ENCODE data around the gene KLHL6. TPM values are rescaled to one million over a fixed set of nuclear protein-coding genes. Genes with fewer than 3 reads are reported as not detected.
"Not testable (repeated sequence)": the region's sequence is repeated elsewhere in the genome, so short reads cannot be mapped to it uniquely, and the experiment has no call there.

KLHL6 gene
- total RNA-seq, 2 donors from 2014 or later, result 0.33 to 0.40 TPM

DNA sequence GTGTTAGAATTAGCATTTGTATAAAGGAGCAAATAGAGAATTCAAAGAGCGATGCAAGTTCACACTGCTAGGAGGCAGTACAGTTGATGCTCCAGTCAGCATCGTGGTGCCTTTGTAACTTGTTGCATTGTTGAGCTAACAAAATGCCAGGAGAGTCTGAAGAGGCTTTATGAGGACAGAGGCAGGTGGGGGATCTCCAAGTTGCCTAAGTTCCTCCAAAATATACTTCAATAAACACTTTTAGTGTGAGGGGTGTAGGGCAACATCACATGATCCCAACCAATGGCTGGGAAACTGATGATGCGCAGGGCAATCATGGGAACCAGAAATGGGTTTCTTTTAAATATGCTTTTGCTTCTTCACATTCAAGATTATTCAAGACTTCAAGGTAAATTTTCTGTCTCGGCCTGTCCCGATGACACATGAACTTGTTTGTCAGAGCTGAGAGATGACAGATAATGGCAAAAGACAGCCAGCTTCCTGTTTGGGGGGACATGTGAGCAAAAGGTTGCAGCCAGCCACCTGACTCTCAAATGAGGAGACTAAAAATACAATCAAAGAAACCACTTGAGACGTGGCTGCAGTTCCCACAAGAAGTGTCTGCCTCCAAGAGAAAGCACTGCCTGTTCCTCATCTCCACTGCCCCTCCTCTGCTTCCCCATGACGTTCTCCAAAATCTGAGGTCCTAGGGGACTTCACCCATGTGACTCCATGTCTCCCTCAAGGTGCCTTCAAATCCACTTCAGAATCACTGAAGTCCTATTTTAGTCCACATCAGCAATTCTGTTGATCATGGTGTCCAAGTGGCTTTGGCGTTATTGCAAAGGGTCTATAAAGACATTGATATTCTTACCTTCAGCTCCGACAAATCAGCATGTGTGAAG, 39.3 kb downstream of the KLHL6 start:
- Mint-ChIP-seq H3K27me3 (ENCODE audit: insufficient read depth) (no peaks in the 10 kb centered on the region), H3K36me3 (ENCODE audit: low read depth) (no peaks in the 10 kb centered on the region), H3K4me3 (no peak overlapping the region), H3K4me1 (peaks cover 26% of the 10 kb centered on the region), H3K9me3 (no peaks in the 10 kb centered on the region), H3K27ac (no peak overlapping the region)
- Histone ChIP-seq H3K9ac (ENCODE audit: extremely low read depth, low read length, poor library complexity, severe bottlenecking) (no peak overlapping the region), H3K27me3 (ENCODE audit: control insufficient read depth, insufficient read depth, low read length, poor library complexity, severe bottlenecking) (no peaks in the 10 kb centered on the region), H3K4me3 (ENCODE audit: low read length) (no peak overlapping the region), H3K36me3 (ENCODE audit: control insufficient read depth, insufficient read depth, low read length) (no peaks in the 10 kb centered on the region), H3K9me3 (ENCODE audit: control insufficient read depth, low read length) (no peaks in the 10 kb centered on the region), H3K4me1 (ENCODE audit: control insufficient read depth, insufficient read depth, low read length) (no peaks in the 10 kb centered on the region), H3K27ac (ENCODE audit: low read depth, low read length) (no peak overlapping the region)
- WGBS, 2 experiments (ENCODE audit: insufficient coverage in 1 of 2, insufficient read length in 1 of 2), result 92% methylated on average over 4 to 9 of the region's 9 CpGs
- no peak for DNase-seq
- TF ChIP-seq, protein P1, sequence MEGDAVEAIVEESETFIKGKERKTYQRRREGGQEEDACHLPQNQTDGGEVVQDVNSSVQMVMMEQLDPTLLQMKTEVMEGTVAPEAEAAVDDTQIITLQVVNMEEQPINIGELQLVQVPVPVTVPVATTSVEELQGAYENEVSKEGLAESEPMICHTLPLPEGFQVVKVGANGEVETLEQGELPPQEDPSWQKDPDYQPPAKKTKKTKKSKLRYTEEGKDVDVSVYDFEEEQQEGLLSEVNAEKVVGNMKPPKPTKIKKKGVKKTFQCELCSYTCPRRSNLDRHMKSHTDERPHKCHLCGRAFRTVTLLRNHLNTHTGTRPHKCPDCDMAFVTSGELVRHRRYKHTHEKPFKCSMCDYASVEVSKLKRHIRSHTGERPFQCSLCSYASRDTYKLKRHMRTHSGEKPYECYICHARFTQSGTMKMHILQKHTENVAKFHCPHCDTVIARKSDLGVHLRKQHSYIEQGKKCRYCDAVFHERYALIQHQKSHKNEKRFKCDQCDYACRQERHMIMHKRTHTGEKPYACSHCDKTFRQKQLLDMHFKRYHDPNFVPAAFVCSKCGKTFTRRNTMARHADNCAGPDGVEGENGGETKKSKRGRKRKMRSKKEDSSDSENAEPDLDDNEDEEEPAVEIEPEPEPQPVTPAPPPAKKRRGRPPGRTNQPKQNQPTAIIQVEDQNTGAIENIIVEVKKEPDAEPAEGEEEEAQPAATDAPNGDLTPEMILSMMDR (conservative IDR thresholded peaks at IDR 0.05), result peak; percentile 53

DNA sequence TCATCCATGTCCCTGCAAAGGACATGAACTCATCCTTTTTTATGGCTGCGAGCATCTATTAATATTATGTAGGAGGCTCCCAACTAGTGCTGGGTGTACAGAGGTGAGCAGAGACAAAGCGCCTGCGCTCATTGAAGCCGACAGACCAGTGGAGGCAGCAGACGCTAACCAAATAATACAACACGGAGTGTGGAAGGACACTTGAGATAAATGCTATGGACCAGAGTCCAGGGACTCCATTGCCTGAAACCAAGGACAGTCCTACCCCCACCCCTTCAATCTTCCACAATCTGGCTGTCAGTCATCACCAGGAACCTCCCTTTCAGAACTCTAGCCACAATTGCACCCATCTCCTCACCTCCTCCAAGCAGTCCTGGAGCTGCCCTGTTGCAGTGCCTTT, 41.5 kb downstream of the KLHL6 start:
- Histone ChIP-seq H3K9me3 (ENCODE audit: control insufficient read depth, low read length) (no peaks in the 10 kb centered on the region), H3K4me1 (ENCODE audit: control insufficient read depth, insufficient read depth, low read length) (no peaks in the 10 kb centered on the region), H3K27me3 (ENCODE audit: control insufficient read depth, insufficient read depth, low read length, poor library complexity, severe bottlenecking) (no peaks in the 10 kb centered on the region), H3K27ac (ENCODE audit: low read depth, low read length) (no peak overlapping the region), H3K9ac (ENCODE audit: extremely low read depth, low read length, poor library complexity, severe bottlenecking) (no peak overlapping the region), H3K36me3 (ENCODE audit: control insufficient read depth, insufficient read depth, low read length) (no peaks in the 10 kb centered on the region), H3K4me3 (ENCODE audit: low read length) (no peak overlapping the region)
- TF ChIP-seq, protein P1 (conservative IDR thresholded peaks at IDR 0.05), result no peak
- H3K27ac Mint-ChIP-seq, result no peak overlapping the region
- H3K9me3 Mint-ChIP-seq, result no peaks in the 10 kb centered on the region
- H3K4me3 Mint-ChIP-seq, result no peak overlapping the region
- no peaks in the 10 kb centered on the region for H3K27me3 Mint-ChIP-seq (ENCODE audit: insufficient read depth)
- 96 to 100% methylated on average over 2 to 6 of the region's 6 CpGs for WGBS, 2 experiments (ENCODE audit: insufficient coverage in 1 of 2, insufficient read length in 1 of 2)
- peaks cover 15% of the 10 kb centered on the region for H3K4me1 Mint-ChIP-seq
- DNase-seq, result no peak
- H3K36me3 Mint-ChIP-seq (ENCODE audit: low read depth), result no peaks in the 10 kb centered on the region

DNA sequence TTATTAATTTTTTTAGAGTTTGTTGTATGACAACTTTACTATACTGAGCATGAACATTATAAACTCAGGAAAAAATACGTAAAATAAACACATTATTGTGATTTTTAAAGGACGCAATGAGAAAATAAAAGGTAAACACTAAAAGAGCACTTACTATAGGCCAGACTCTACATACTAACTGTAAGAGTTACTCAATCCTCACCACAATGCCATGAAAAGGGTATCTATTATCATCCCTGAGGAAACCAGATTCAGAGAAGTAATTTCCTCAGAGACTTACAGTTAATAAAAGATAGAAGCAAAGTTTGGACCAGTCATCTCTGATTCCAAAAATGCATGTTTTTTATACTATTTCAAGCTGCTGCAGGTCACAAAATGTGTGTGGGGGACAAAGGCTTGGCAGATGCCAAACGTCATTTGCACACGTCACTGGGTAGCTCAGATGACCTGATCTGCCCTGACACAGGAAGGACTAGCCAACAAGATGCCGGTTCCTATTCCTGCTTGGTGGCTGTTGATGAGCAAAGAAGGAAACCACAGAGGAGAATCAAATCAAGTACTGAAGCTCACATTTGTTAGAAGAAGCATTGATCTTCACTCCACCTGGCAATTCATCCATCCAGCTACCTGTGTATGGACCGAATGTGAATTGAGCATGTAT, 42.3 kb downstream of the KLHL6 start:
- H3K36me3 Mint-ChIP-seq (ENCODE audit: low read depth), result no peaks in the 10 kb centered on the region
- TF ChIP-seq, protein P1 (conservative IDR thresholded peaks at IDR 0.05), result no peak
- no peak overlapping the region for H3K27ac ChIP-seq (ENCODE audit: low read depth, low read length)
- WGBS, 2 experiments (ENCODE audit: insufficient coverage in 1 of 2, insufficient read length in 1 of 2), result 90 to 96% methylated on average over 4 to 6 of the region's 6 CpGs
- no peaks in the 10 kb centered on the region for H3K27me3 ChIP-seq (ENCODE audit: control insufficient read depth, insufficient read depth, low read length, poor library complexity, severe bottlenecking)
- H3K9ac ChIP-seq (ENCODE audit: extremely low read depth, low read length, poor library complexity, severe bottlenecking), result no peak overlapping the region
- H3K27me3 Mint-ChIP-seq (ENCODE audit: insufficient read depth), result no peaks in the 10 kb centered on the region
- no peak for DNase-seq
- peaks cover 10% of the 10 kb centered on the region for H3K4me1 Mint-ChIP-seq
- H3K9me3 ChIP-seq (ENCODE audit: control insufficient read depth, low read length), result no peaks in the 10 kb centered on the region
- no peak overlapping the region for H3K4me3 Mint-ChIP-seq
- H3K27ac Mint-ChIP-seq, result no peak overlapping the region
- H3K9me3 Mint-ChIP-seq, result no peaks in the 10 kb centered on the region
- H3K36me3 ChIP-seq (ENCODE audit: control insufficient read depth, insufficient read depth, low read length), result no peaks in the 10 kb centered on the region
- H3K4me1 ChIP-seq (ENCODE audit: control insufficient read depth, insufficient read depth, low read length), result no peaks in the 10 kb centered on the region
- no peak overlapping the region for H3K4me3 ChIP-seq (ENCODE audit: low read length)

DNA sequence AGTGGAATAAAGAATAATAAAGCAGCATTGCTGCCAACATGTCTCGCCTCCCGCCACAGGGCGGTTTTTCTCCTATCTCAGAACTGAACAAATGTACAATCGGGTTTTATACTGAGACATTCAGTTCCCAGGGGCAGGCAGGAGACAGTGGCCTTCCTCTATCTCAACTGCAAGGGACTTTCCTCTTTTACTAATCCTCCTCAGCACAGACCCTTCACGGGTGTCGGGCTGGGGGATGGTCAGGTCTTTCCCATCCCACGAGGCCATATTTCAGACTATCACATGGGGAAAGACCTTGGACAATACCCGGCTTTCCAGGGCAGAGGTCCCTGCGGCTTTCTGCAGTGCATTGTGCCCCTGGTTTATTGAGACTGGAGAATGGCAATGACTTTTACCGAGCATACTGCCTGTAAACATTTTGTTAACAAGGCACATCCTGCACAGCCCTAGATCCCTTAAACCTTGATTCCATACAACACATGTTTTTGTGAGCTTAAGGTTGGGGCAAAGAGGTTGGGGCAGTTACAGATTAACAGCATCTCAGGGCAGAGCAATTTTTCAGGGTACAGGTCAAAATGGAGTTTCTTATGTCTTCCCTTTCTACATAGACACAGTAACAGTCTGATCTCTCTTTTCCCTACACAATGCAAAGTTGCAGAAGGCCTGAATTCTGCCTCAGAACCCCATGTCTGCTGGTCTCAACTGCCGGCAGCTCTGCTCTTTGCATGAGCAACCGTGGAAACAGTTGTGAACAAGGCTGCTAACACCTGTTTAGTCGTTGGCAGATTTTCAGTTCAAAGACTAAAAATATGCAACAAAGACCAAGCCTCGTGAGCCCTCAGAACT, 44.0 kb downstream of the KLHL6 start:
- H3K9me3 ChIP-seq (ENCODE audit: control insufficient read depth, low read length); DNase-seq; H3K36me3 ChIP-seq (ENCODE audit: control insufficient read depth, insufficient read depth, low read length); H3K27ac ChIP-seq (ENCODE audit: low read depth, low read length); H3K4me3 Mint-ChIP-seq; H3K27me3 Mint-ChIP-seq (ENCODE audit: insufficient read depth); H3K9me3 Mint-ChIP-seq; H3K4me1 ChIP-seq (ENCODE audit: control insufficient read depth, insufficient read depth, low read length); H3K9ac ChIP-seq (ENCODE audit: extremely low read depth, low read length, poor library complexity, severe bottlenecking); H3K4me3 ChIP-seq (ENCODE audit: low read length); H3K27me3 ChIP-seq (ENCODE audit: control insufficient read depth, insufficient read depth, low read length, poor library complexity, severe bottlenecking); H3K36me3 Mint-ChIP-seq (ENCODE audit: low read depth): not testable (repeated sequence)
- Mint-ChIP-seq H3K27ac (peak overlapping the region; percentile 19), H3K4me1 (peaks cover 12% of the 10 kb centered on the region)
- 87 to 91% methylated on average over 9 to 14 of the region's 14 CpGs for WGBS, 2 experiments (ENCODE audit: insufficient coverage in 1 of 2, insufficient read length in 1 of 2)
